HG03103 (cell line): ENCODE measurements around the gene PTGIR.

Experiments used
- ATAC-seq: cut with Tn5 transposase; IDR thresholded peaks from one replicate; pipeline ENCODE4 v1.9.1; 2021; ENCODE audit warnings: low read depth; ENCODE audit not compliant: unreplicated experiment

PTGIR gene

DNA sequence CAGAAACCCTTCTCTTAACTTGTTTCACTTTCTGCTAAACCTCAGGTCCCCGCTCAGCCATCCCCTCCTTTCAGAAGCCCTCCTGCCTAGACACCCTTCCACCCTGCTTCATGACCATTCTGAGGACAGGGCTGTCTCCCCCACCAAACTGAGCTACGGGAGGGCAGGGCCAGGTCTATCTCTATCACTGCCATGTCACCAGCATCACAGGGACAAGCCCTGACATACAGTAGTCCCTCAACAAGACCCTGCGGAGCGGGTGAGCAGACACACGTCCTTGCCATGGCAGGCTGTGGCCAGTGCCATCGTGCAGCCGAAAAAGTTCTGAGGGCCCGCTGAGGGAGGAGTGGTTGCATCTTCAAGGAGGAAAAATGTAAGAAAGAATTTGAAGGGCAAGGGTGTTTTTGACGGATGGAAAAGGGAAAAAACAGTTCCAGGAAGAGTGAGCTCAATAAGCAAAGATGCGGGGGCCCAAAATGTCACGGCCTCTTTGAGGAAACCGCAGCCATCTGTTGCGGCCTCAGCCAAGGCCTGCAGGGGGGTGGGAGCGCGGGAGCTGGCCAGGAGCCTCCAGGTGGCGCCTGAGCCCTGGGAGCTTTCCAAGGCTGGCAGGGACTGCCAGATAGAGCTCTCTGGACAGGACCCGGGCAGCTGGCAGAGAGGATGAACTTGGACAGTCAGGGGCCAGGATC is 8.1 kb downstream of the PTGIR start:
- ATAC-seq = no peak

DNA sequence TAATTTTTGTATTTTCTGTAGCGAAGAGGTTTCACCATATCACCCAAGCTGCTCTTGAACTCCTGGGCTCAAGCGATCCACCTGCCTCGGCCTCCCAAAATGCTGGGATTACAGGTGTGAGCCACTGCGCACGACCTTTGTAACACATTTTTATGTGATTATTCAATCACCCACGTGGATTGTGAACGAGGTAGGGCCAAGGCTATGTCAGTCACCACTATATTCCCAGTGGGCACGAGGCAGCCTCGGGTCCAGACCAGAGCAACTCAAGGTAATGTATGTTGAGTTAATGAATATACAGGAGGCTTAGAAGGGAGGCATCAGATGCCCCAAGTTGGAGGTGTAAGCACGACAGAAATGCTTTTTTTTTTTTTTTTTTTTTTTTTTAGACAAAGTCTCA is 8.9 kb downstream of the PTGIR start:
- no peak for ATAC-seq

DNA sequence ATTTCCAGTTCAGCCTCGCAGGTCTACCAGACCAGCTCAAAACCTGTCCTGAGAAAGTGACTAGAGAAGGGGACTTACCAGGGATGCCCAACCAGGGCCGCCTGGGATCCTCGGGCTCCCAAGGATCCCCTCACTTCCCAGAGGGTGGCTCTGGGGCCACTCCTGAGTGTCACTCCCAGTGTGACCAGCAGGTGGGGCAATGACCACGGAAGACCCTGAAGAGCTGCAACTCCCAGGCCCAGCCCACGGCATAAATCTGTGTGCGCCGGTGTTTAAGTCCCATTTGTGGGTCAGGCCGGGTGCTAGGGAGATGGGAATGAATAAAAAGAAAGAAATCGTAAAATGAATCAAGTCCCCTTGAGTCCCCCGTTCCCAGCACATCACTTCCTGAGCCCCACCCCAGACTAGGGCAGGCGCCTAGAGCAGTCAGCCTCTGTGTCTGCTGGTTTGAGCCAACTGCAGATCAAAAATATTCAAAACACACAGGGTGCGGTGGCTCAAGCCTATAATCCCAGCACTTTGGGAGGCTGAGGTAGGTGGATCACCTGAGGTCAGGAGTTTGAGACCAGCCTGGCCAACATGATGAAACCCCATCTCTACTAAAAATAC is 10.7 kb downstream of the PTGIR start:
- ATAC-seq = no peak

DNA sequence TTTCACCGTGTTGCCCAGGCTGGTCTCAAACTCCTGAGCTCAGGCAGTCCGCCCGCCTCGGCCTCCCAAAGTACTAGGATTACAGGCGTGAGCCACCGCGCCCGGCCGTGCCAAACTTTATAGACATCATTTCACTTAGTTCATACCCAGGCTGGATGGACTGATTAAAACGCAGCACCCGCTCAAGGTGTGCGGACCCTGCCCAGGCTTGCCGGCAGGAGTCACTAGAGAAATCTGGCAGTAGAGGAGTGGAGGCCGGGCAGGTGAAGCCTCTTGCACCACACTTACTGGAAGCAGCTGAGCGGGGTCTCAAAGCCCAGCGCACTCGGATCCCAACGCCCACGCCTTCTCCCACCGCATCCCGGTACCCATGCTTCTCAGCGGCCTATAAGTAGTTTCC is 11.4 kb downstream of the PTGIR start:
- ATAC-seq = no peak

DNA sequence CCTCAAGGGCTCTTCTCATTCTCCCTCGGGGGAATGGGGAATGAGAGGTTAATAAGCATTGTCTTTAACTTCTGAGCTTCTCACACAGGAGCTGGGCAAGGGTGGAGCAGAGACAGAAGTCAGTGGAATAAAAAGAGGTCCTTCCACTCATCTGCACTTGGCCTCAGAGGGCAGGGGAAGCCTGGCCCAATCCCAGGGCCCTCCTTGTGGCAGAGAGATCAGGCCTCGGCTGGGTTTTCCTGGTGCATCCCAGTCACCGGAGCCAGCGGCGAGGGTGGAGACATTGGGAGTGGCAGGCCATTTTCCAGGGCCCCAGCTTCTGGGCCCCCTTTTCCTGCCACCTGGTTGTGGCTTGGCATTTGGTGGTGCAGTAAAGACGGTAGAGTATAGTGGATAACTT is 13.1 kb downstream of the PTGIR start:
- no peak for ATAC-seq

DNA sequence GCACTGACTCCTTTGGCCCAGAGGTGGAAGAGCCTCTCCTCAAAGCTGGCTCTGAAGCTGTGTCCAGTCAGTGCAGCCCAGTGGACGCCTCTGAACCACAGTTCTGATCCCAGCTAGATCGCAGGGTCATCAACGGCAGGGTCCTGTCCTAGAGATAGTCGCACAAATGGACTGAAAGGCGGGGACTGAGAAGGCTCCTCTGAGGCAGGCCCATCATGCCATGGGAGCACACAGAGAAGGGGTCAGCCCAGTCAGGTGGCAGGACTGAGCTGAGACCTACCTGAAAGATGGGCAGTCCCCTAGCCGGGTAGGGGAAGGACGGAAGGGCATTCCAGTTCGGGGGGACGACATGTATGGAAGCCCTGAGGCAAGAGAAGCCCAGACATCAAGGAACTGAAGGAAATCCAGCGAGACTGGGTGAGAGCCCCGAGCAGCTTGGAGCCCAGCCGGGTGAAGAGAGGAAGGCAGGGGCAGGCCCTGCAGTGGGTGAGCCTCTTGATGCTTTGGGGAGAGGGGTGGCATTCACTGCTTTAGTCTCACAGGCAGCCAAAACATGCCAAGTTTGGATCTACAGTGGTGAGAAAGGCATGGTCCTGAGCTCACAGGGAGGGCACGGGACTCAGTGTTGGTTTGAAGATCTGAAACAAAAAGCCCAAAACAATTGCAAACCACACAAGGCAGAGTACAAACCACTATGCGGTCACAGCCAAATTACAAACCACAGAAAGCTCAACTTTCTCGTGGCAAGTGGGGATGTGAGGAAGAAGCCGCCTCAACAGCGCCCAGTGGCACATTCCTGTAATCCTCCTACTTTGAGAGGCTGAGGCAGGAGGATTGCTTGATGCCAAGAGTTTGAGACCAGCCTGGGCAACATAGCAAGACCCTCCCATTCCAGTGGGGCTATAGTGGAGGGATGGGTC is 13.8 kb downstream of the PTGIR start:
- ATAC-seq = no peak

DNA sequence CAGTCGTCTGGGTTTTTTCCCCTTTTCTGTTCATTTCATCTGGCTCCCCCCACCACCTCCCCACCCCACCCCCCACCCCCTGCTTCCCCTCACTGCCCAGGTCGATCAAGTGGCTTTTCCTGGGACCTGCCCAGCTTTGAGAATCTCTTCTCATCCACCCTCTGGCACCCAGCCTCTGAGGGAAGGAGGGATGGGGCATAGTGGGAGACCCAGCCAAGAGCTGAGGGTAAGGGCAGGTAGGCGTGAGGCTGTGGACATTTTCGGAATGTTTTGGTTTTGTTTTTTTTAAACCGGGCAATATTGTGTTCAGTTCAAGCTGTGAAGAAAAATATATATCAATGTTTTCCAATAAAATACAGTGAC is 14.5 kb downstream of the PTGIR start:
- no peak for ATAC-seq

DNA sequence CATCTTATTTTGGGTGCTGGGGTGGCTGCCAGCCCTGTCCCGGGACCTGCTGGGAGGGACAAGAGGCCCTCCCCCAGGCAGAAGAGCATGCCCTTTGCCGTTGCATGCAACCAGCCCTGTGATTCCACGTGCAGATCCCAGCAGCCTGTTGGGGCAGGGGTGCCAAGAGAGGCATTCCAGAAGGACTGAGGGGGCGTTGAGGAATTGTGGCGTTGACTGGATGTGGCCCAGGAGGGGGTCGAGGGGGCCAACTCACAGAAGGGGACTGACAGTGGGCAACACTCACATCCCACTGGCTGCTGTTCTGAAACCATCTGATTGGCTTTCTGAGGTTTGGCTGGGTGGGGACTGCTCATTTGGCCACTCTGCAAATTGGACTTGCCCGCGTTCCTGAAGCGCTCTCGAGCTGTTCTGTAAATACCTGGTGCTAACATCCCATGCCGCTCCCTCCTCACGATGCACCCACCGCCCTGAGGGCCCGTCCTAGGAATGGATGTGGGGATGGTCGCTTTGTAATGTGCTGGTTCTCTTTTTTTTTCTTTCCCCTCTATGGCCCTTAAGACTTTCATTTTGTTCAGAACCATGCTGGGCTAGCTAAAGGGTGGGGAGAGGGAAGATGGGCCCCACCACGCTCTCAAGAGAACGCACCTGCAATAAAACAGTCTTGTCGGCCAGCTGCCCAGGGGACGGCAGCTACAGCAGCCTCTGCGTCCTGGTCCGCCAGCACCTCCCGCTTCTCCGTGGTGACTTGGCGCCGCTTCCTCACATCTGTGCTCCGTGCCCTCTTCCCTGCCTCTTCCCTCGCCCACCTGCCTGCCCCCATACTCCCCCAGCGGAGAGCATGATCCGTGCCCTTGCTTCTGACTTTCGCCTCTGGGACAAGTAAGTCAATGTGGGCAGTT is 15.1 kb downstream of the PTGIR start:
- no peak for ATAC-seq

DNA sequence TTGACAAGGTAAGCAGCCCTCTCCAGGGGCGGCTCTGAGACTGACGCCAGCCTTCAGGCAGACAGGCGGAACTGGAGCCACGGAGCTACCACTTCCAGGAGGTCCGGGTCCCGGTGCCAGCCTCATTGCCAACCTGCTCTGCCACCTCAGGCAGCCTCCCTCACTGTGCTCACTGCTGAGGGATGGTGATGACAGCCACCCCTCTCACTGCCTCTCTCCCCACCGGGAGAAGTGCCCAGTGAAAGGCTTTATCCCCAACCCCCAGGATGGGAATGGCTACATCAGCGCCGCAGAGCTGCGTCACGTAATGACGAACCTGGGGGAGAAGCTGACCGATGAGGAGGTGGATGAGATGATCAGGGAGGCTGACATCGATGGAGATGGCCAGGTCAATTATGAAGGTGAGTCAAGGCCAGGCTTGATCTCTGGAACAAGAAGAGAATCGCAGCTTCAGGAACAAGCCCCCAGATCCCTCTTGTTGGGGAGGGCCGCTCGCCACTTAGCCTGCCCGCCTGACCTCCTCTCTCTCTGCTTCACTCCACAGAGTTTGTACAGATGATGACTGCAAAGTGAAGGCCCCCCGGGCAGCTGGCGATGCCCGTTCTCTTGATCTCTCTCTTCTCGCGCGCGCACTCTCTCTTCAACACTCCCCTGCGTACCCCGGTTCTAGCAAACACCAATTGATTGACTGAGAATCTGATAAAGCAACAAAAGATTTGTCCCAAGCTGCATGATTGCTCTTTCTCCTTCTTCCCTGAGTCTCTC is 16.1 kb downstream of the PTGIR start:
- no peak for ATAC-seq

DNA sequence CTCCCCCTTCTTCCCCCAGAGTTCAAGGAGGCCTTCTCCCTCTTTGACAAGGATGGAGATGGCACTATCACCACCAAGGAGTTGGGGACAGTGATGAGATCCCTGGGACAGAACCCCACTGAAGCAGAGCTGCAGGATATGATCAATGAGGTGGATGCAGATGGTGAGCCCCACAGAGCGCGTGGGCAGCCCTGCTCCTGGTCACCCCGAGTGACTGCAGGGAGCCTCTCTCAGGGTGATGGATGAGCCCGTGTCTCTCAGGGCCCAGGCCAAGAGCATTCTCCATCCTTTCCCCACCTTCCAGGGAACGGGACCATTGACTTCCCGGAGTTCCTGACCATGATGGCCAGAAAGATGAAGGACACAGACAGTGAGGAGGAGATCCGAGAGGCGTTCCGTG is 16.7 kb downstream of the PTGIR start:
- ATAC-seq = no peak

DNA sequence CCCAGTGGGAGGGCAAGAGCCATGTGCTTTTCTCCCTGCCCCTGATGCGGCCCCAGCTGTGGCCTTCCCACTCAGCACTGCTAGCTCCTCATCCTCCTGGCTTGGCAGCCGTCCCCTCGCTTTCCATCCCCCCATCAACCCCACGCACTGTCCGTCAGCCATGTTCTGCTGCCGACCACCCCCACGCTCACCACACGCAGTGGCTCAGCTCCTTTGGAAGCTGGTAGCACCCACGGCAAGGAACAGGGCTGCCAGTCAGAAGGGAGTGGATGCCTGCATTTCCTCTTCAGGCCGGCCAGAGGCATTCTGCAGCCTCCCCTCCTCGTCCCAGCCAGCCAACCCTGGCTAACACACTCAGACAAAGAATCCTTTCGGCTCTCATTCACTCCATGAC is 17.4 kb downstream of the PTGIR start:
- ATAC-seq = no peak

DNA sequence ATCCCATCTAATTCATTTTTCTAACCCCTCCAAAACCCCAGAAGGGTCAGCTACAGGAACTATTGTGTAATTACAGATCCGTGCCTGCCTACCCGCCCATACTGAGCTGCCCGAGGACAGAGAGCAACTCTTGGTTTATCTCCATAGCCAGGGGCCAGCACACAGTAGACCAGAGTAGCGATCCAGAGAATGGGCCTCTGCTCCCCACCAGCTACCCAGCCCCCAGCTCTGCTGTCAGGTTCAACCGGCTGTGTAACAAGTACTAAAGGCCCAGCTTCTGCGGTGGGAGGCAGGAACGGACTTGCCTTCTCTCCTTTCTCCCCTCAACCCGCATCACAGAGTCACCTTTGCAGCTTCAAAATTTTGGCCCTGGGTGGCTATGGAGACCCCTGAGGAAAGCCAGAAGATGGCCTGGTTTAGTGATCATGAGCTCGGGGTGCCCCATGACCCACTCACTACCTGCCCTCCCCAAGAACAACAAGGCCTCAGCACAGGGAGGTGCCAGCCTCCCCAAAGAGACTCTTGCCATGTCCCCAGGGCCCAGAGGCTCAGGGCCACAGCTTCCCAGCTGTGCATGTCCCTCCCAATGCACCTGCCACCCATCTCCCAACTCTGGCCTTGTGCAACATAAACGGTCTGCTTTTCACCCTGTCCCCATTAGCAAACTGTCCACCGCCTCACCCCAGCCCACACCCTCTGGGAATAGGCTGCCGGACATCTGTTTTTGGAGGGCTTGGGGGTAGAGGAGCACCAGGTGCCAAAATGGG is 18.0 kb downstream of the PTGIR start:
- no peak for ATAC-seq

DNA sequence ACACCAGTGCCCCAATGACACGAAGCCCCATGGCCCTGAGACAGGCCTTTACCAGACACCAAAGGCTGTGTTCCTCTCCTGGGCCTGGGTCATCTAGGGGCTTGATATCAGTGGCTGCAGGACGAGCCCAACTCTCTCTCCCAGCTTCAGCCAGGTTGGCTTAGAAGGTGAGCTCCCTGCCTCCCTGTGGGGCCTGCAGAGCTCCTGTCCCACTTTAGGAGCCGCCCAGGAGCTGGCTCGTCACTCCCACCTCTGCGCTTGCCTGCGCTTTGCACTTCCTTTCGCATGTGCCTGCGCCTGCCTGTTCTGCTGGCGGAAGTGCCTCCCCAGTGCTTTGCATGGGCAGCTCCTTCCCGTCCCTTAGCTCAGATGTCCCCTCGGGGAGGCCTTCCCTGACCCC is 18.9 kb downstream of the PTGIR start:
- no peak for ATAC-seq

DNA sequence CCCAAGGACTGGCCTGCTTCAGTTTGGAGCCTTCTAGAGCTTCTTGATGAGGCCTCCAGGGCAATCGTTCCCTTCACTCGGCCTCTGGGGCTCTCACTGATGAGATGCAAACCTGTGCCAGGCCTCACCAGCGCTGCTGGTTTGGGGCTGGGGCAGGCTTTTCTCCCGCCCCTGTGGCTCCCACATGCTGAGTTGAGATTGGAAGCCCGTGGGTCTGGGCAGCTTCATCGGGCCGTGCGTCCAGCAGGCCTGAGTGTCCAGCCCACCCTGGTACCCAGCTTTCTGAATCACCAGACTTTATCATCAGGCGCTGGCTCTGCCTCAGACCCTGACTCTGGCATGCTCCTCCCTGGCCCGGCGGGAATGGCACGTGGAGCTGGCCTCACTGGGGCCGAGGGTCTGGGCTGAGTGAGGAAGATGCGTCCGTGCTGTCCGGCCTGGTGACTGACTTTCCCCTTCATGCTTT is 19.5 kb downstream of the PTGIR start:
- no peak for ATAC-seq

DNA sequence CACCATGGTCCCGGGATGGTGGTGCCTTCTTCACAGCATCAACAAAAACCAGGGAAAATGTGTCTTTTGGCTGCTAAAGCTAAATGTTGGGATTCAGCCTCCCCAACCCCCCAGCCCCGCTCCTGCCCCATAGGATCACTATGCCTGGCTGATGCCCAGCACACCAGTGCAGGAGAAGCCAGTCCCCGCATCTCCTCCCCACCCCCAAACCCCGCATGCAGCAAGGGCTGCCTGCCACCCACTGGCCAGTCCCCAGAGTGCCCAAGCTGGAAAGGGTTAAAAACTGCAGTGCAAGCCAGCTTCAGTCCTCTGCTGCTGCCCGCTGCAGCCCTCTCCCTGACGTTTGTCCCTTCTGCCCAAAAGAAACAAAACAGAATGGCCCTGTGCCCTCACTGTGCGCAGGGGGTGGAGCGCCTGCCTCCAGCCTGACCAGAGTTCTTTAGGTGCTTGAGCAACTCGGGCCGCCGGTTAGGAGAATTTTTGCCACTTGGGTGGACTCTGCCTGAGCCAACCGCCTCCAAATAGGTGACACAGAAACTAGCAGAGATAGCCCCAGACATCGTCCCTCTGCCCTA is 20.0 kb downstream of the PTGIR start:
- no peak for ATAC-seq

DNA sequence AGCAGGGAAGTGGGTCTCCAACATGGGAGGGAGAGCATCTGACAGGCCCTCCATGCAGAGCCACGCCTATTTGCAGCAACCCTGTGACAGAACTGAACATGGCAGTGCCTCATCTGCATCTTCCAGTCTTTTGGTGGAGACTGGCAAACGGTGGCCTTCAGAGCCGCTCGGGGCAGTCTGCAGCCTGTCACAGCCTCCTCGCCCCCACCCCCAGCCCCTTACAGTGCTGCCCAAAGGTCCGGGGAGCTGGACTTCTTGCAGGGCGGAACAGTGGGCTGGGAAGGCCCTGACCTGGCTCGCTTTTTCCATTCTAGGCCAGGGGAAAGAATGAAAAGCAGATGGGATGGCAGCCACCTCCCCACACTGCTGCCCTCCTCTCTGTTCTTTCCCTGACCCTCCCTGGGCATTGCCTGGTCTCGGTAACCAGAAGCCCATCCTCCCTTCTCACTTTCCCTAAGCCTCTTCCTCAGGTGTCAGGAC is 21.1 kb downstream of the PTGIR start:
- ATAC-seq = no peak

DNA sequence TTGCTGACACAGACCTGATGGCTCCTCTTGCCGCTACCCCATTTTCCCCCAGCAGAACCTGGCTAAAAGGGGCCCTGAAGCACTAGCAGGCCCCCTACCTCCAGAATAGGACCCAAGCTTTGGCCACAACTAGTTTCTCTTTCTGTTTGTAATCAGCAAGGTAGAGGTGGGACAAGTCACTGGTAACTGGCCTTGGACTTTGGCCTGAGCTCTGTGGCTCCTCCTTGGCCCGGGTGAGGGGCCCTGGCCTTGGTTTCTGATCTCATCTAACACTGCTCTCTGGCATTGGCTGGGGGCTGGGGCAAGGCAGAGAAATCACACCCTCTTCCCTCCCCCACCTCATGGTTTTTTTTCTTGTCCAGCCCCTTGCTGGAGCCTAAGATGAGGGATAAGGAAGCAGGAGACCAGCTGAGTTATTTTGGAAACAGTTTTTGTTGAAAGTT is 21.7 kb downstream of the PTGIR start:
- no peak for ATAC-seq

DNA sequence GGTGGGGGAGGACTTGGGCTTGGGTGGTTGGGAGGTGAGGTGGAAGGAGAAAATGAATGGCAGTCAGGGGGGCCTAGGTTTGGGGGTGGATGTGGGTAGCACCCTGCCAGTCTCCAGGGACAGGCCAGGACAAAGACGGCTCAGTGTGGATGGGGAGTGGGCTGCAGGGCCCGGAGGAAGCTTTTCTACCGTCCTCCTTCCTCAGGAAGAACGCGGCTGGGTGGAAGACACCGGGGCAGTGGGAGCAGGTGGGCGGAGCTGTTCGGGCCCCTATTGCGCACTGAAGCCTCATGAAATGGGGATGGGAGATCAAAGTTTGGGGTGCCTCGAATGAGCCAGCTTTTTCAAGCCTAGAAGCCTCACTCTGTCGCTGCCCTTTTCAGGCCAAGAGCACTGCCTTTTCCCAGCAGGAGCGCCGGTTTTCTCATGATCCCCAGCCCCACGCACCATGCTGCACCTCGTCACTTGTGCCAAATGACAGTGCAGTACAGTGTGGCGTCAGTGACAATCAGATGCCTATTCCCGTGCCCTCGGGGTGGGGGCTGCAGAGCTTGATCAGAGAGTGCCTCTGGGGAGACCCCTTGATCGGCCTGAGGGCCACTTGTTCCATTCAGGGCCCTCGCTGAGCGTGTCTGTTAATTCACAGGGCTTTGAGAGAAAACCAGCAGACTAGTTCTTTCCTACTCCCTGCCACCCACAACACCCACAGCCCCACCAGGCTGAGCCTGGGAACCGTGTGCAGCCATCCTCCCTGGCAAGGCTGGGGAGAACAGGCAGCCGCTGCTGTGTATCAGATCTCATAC is 22.3 kb downstream of the PTGIR start:
- no peak for ATAC-seq
